NCI-H2081 treated with DMSO at 0.1 percent for 48 hours (cell line): ENCODE measurements around the gene PDE6B.
"Not testable (repeated sequence)": the region's sequence is repeated elsewhere in the genome, so short reads cannot be mapped to it uniquely, and the experiment has no call there.

Source experiments
- DNase-seq: peaks from one replicate; lab custom pipeline; 2025; lab: John Stamatoyannopoulos, UW

The PDE6B gene

DNA sequence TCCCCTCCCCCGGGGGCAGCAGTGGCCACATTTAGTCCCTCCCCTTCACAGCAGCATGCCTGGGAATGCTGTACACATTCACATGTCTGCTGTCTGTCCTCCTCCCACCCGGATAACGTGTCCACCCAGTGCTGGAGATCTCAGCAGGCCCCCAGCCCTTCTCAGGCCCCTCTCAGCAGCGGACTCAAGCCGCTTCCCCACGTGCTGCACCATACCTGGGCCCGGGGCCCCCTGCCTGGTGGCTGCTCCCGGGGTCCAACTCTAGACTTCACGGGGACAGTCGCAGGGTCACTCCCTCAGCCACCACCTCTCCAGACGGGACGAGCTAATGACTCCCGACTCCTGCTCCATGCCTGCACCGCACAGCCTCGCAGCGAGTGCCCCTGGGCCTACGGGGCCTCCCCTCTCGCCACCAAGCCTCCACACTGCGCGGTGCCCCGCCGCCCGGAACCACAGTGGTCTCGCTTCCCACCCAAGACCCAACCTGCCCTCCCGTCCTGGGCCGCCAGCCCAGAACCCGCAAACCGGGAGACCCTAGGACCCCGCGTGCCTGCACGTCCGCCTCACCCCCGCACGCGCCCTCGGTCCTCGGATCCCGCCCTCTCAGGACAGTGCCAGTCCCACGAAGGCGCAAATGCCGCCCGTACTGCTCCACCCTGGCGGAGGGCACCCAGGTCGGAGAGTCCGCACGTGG, 79.0 kb downstream of the PDE6B start:
- no peak for DNase-seq

DNA sequence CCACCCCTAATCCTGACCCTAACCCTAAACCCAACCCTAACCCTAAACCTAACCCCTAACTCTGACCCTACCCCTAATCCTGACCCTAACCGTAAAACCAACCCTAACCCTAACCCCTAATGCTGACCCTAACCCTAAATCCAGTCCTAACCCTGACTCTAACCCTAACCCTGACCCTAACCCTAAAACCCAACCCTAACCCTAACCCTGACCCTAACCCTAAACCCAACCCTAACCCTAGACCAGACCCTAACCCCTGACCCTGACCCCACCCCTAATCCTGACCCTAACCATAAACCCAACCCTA, 79.6 kb downstream of the PDE6B start:
- no peak for DNase-seq

DNA sequence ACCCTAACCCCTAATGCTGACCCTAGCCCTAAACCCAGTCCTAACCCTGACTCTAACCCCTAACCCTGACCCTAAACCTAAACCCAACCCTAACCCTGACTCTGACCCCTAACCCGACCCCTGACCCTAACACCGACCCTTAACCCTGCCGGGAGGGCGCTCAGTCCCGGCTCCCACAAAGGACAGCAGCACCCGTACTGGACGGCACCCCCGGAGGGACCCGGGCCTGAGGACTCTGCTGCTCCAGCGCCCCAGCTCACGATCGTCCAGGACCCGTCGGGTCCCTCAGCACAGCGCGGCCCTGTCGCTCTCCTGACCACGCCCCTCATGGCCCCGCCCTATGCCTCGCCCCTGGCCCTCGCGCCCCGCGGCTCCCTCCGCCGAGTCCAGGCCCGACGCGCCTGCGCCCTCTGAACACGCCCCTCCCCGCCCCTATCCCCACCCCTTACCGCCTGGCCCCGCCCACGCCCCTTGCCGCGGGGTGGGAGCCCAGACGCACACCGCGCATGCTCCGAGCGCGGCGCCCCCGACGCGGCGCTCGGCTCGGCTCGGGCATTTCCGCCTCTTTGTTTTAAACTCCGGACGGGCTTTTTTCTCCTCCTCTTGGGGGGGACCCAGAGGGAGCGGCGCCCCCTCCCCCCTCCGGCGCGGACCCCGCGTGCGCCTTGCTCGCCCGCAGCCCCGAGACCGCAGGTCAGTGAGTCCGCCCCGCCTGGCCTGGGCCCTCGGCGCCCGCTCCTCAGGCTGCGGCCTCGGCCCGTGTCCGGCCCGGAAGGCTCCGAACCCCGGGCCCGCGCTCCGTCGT, 80.1 kb downstream of the PDE6B start, which contains the start of gene PCGF3:
Gene PCGF3, plus strand, starts transcription at position 555 of the 805 bp plus-strand sequence. CDS start 27,849 bp downstream, outside the sequence.
- peak; percentile 62 for DNase-seq

DNA sequence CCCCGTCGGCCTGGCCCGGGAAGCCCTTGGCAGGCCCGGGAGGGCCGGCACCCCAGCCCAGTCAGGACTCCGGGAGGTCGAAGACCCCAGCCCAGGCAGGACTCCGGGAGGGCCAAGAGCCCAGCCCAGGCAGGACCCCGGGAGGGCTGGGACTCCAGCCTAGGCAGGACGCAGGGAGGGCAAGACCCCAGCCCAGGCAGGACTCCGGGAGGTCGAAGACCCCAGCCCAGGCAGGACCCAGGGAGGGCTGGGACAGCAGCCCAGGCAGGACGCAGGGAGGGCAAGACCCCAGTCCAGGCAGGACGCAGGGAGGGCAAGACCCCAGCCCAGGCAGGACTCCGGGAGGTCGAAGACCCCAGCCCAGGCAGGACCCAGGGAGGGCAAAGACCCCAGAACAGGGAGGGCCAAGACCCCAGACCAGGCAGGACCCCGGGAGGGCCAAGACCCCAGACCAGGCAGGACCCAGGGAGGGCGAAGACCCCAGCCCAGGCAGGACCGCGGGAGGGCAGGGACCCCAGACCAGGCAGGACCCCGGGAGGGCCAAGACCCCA, 80.8 kb downstream of the PDE6B start:
- not testable (repeated sequence) for DNase-seq

DNA sequence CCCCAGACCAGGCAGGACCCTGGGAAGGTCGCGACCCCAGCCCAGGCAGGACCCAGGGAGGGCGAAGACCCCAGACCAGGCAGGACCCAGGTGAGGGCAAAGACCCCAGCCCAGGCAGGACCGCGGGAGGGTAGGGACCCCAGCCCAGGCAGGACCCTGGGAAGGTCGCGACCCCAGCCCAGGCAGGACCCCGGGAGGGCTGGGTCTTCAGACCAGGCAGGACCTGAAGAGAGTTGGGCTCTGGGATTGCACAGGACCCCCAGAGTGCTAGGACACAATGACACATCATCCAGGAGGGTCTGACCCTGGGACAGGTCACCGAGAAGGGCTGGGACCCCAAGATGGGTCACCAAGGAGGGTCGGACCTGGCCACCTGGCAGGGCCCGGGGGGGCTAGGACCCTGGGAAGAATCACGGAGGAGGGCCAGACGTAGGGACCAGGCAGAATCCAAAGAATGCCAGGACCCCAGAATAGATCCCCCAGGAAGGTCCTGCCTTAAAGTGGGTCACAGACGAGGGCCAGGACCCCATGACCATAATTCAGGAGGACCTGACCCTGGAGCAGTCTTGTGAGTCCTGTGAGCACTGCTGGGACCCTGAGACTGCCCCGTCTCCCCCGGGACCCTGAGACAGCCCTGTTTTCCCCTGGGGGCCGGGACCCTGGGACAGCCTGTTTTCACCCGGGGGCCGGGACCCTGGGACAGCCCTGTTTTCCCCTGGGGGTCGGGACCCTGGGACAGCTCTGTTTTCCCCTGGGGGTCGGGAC, 81.6 kb downstream of the PDE6B start:
- DNase-seq, result no peak

DNA sequence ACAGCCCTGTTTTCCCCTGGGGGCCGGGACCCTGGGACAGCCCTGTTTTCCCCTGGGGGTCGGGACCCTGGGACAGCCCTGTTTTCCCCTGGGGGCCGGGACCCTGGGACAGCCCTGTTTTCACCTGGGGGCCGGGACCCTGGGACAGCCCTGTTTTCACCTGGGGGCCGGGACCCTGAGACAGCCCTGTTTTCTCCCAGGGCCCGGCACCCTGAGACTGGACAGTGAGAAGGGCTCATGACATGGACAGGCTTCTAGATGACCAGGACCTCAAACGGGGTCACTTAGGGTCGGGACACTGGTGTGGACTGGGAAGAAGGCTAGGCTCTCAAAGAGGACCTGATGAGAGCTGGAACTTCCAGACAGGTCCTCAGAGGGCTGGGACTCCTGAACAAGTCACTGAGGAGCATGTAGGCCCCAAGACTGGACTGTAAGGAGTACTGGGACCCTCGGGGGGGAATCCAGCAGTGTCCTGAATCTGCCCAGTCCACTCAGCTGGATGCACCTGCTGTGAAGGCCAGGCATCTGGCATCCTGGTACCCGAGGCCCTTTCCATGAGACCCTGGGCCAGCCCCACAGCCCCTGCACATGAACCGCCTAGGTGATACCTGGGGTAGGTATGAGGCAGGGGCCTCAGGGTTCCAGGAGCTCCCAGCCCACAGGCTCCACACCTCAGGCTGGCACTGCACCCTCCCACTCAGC, 82.7 kb downstream of the PDE6B start:
- no peak for DNase-seq

DNA sequence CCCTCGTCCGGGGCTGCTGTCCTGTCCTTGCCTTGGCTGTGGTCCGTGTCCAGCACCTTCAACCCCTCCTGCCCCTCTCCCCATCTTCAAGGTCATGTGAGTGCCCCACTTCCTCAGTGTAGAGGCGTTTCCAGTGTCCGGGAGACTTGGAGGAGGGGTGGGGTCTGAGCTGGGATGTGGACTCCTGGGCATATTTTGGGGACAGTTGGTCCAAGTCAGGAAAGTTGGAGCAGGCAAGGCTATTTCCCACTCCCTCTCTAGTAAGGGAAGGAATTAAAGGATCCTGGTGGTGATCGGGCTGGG, 83.2 kb downstream of the PDE6B start:
- no peak for DNase-seq

DNA sequence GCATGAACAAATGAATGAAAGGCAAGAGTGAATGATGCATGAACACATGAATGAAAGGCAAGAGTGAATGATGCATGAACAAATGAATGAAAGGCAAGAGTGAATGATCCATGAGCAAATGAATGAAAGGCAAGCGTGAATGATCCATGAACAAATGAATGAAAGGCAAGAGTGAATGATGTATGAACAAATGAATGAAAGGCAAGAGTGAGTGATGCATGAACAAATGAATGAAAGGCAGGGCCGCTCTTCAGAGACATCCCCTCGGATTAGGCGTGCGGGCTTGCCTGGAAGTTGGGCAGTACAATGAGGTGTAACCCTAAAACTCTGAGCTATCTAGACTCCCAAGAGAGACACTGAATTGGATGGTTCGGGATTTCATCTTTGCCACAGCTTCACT, 84.0 kb downstream of the PDE6B start:
- DNase-seq, result no peak

DNA sequence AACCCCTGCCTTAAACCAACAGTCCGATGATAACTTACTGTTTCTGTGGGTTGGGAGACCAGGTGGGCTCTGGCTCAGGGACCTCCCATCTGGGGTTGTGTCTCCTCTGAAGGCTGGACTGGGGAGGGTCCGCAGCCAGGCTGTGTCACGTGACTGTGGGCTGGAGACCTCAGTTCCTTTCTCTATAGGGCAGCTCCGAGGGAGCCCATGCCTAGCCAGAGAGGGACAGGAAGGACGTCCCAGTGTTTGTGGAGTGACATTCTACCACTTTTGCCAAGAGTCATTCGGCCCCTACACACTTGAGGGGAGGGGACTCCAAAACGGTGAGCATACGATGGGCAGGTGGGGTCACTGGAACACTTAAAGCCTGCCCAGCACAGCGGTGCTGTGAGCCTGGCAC, 84.7 kb downstream of the PDE6B start:
- no peak for DNase-seq

DNA sequence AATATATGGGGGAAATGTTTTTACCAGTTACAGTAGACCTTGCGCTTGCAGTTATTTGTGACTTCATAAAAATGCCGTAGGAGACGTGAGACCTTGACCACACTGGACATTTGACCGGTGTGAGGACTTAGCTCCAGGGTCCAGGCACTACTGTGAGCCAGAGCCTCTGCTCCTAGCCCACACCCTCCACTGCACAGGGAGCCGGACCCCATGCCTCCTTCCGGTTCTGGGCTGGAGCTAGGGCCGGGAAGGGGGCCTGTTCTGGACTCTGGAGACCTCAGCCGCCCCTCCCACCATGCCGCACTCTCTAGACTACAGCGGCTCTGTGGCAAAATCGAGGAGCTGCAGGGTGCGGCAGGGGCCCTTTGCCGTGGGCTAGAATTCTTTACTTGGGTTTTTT, 85.5 kb downstream of the PDE6B start:
- no peak for DNase-seq

DNA sequence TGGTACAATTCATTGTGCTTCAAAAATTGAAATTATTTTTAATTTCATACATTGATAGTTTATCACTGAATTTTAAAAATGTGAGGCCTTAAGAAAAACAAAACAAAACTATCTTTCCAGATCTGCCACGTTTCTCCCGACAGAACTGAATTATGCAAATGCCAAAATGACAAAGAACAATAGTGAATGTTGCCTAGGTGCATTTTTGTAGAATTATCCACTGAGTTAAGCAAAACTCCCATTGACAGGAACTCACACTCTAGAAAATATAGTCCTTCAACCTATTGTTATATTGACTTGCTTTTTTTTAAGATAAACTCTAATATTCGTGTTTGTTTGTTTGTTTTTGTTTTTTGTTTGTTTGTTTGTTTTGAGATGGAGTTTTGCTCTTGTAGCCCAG, 86.7 kb downstream of the PDE6B start:
- no peak for DNase-seq

DNA sequence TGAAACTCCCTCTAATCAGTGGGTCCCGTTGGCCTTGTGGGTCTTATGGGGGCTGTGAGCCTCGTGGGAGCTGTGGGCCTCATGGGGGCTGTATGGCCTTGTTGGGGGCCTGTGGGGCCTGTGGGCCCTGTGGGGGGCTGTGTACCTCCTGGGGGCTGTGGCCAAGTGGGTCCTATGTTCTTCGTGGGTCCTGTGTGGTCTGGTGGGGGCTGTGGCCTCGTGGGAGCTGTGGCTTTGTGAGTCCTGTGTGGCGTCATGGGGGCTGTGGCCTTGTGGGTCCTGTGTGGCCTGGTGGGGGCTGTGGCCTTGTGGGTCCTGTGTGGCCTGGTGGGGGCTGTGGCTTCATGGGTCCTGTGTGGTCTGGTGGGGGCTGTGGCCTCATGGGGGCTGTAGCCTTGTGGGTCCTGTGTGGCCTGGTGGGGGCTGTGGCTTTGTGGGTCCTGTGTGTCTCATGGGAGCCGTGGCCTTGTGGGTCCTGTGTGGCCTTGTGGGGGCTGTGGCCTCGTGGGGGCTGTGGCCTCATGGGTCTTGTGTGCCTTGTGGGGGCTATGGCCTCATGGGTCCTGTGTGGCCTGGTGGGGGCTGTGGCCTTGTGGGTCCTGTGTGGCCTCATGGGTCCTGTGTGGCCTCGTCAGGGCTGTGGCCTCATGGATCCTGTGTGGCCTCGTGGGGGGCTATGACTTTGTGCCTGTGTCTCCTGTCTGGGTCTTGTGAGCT, 87.7 kb downstream of the PDE6B start:
- DNase-seq, result no peak

DNA sequence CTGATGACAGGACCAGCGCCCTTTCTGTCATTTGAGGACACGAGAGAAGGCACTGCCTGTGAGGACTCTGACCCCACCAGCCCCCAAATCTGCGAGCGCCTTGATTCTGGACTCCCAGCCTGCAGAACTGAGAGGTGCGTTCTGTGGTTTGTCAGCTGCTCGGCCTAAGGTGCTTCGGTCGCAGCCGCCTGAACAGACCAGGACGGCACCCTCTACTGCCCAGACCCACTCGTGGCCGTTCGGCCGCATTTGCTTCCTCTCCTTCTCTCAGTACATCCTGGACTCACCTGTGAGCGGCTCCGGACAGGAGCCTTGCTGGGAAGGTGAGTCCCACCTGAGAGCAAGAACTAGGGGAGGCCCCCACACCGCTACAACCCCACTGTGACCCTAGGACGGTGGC, 88.7 kb downstream of the PDE6B start:
- no peak for DNase-seq

DNA sequence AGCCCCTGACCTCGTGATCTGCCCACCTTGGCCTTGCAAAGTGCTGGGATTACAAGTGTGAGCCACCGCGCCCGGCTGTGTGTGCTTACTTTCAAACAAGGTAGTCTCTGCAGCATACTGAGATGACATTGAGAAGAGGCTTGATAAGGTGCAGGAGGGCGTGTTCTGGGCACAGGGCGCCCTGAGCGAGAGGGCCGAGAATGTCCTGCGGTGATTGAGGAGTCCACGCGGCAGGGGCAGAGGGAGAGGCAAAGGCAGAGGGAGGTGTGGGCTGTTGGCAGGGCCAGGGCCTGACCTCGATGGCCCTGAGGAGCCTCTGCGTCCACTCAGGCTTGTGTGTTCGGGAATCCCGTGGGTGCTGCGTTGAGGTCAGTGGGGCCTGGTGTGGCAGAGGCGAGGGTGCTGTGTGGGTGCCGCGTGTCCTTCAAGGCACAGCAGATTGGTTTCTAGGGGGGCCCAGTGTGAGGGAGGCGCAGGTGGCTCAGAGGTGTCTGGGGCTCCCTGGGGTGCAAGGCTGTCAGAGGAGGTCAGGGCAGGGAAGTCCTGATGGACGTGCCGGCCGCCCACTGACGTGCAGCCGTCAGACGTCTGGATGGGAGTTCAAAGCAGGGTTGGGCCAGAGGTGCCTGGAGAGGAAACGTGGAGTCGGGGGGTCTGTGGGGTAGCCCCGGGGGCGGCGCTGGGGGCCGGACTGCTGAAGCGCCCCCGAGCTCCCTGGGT, 92.4 kb downstream of the PDE6B start:
- no peak for DNase-seq

DNA sequence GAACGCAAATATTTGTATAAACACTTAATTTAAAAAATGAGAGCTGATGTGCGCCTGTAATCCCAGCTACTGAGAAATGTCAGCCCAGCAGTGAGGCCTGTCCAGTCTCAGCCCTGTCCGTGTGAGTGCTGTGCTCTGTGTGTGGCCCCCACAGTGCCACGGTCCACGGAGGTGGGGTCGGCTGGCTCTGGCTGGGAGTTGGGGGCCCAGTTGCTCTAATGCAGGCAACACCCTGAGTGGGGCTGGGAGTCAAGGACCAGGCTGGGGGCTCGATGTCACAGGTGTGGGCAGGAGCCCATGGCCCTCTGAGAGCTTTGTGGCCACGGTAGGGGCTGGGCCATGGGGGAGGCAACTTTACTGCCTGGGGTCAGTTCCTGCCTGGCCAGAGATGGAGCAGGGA, 93.1 kb downstream of the PDE6B start:
- DNase-seq, result no peak
